ENCODE results near the gene JDP2.

JDP2 gene

GRCh38 chr14:75435473-75435872, 7.7 kb downstream of the JDP2 start:
- Histone ChIP-seq H3K4me3 (ENCODE audit: insufficient read depth, low read depth, low read length) (no peak overlapping the region), H3K27me3 (ENCODE audit: control insufficient read depth, insufficient read depth, low read length, poor library complexity, severe bottlenecking) (no peaks in the 10 kb centered on the region), H3K36me3 (ENCODE audit: control insufficient read depth, insufficient read depth, low read length) (no peaks in the 10 kb centered on the region), H3K9me3 (ENCODE audit: control insufficient read depth, low read length) (no peaks in the 10 kb centered on the region), H3K4me1 (ENCODE audit: control insufficient read depth, insufficient read depth, low read length) (peaks cover 5% of the 10 kb centered on the region), H3K27ac (ENCODE audit: insufficient read depth, low read depth, low read length, poor library complexity, severe bottlenecking) (no peak overlapping the region)
- WGBS, 2 experiments, result 87 to 89% methylated on average over 6 of the region's 6 CpGs

- no peaks in the 10 kb centered on the region for H3K36me3 ChIP-seq (ENCODE audit: control insufficient read depth, insufficient read depth, low read length)
These were observed 9.7 kb downstream of the JDP2 start for GRCh38 chr14:75437201-75438143.

GRCh38 chr14:75438486-75439080, 10.8 kb downstream of the JDP2 start:
- Histone ChIP-seq H3K27ac (ENCODE audit: insufficient read depth, low read depth, low read length, poor library complexity, severe bottlenecking) (no peak overlapping the region), H3K27me3 (ENCODE audit: control insufficient read depth, insufficient read depth, low read length, poor library complexity, severe bottlenecking) (no peaks in the 10 kb centered on the region), H3K4me3 (ENCODE audit: insufficient read depth, low read depth, low read length) (no peak overlapping the region), H3K9me3 (ENCODE audit: control insufficient read depth, low read length) (no peaks in the 10 kb centered on the region), H3K36me3 (ENCODE audit: control insufficient read depth, insufficient read depth, low read length) (no peaks in the 10 kb centered on the region), H3K4me1 (ENCODE audit: control insufficient read depth, insufficient read depth, low read length) (peaks cover 5% of the 10 kb centered on the region)
- 82% methylated on average over 16 of the region's 16 CpGs for WGBS, 2 experiments

More at GRCh38 chr14:75437201-75438143, 9.7 kb downstream of the JDP2 start:
- WGBS, 2 experiments, result 91 to 92% methylated on average over 14 of the region's 14 CpGs
- Histone ChIP-seq H3K9me3 (ENCODE audit: control insufficient read depth, low read length) (no peaks in the 10 kb centered on the region), H3K27ac (ENCODE audit: insufficient read depth, low read depth, low read length, poor library complexity, severe bottlenecking) (no peak overlapping the region), H3K4me1 (ENCODE audit: control insufficient read depth, insufficient read depth, low read length) (peaks cover 5% of the 10 kb centered on the region), H3K4me3 (ENCODE audit: insufficient read depth, low read depth, low read length) (no peak overlapping the region), H3K27me3 (ENCODE audit: control insufficient read depth, insufficient read depth, low read length, poor library complexity, severe bottlenecking) (no peaks in the 10 kb centered on the region)

GRCh38 chr14:75439989-75440388, 12.2 kb downstream of the JDP2 start:
- WGBS, 2 experiments, result 93 to 95% methylated on average over 13 of the region's 13 CpGs

GRCh38 chr14:75440733-75441477, 13.1 kb downstream of the JDP2 start:
- 78 to 81% methylated on average over 14 of the region's 14 CpGs for WGBS, 2 experiments
- H3K9me3 ChIP-seq (ENCODE audit: control insufficient read depth, low read length), result no peaks in the 10 kb centered on the region
- H3K27me3 ChIP-seq (ENCODE audit: control insufficient read depth, insufficient read depth, low read length, poor library complexity, severe bottlenecking), result no peaks in the 10 kb centered on the region
- H3K36me3 ChIP-seq (ENCODE audit: control insufficient read depth, insufficient read depth, low read length), result no peaks in the 10 kb centered on the region
- H3K4me1 ChIP-seq (ENCODE audit: control insufficient read depth, insufficient read depth, low read length), result peaks cover 5% of the 10 kb centered on the region
- H3K27ac ChIP-seq (ENCODE audit: insufficient read depth, low read depth, low read length, poor library complexity, severe bottlenecking), result no peak overlapping the region
- no peak overlapping the region for H3K4me3 ChIP-seq (ENCODE audit: insufficient read depth, low read depth, low read length)

More at GRCh38 chr14:75439989-75440388, 12.2 kb downstream of the JDP2 start:
- Histone ChIP-seq H3K4me3 (ENCODE audit: insufficient read depth, low read depth, low read length) (no peak overlapping the region), H3K4me1 (ENCODE audit: control insufficient read depth, insufficient read depth, low read length) (peaks cover 5% of the 10 kb centered on the region), H3K9me3 (ENCODE audit: control insufficient read depth, low read length) (no peaks in the 10 kb centered on the region), H3K27me3 (ENCODE audit: control insufficient read depth, insufficient read depth, low read length, poor library complexity, severe bottlenecking) (no peaks in the 10 kb centered on the region), H3K27ac (ENCODE audit: insufficient read depth, low read depth, low read length, poor library complexity, severe bottlenecking) (no peak overlapping the region), H3K36me3 (ENCODE audit: control insufficient read depth, insufficient read depth, low read length) (no peaks in the 10 kb centered on the region)

GRCh38 chr14:75441728-75442127, 13.9 kb downstream of the JDP2 start:
- Histone ChIP-seq H3K4me1 (ENCODE audit: control insufficient read depth, insufficient read depth, low read length) (peaks cover 5% of the 10 kb centered on the region), H3K27me3 (ENCODE audit: control insufficient read depth, insufficient read depth, low read length, poor library complexity, severe bottlenecking) (no peaks in the 10 kb centered on the region), H3K9me3 (ENCODE audit: control insufficient read depth, low read length) (no peaks in the 10 kb centered on the region), H3K4me3 (ENCODE audit: insufficient read depth, low read depth, low read length) (no peak overlapping the region), H3K36me3 (ENCODE audit: control insufficient read depth, insufficient read depth, low read length) (no peaks in the 10 kb centered on the region), H3K27ac (ENCODE audit: insufficient read depth, low read depth, low read length, poor library complexity, severe bottlenecking) (no peak overlapping the region)
- WGBS, 2 experiments, result 87 to 88% methylated on average over 6 of the region's 6 CpGs

GRCh38 chr14:75442166-75442565, 14.3 kb downstream of the JDP2 start:
- H3K27me3 ChIP-seq (ENCODE audit: control insufficient read depth, insufficient read depth, low read length, poor library complexity, severe bottlenecking), result no peaks in the 10 kb centered on the region
- H3K36me3 ChIP-seq (ENCODE audit: control insufficient read depth, insufficient read depth, low read length), result no peaks in the 10 kb centered on the region
- WGBS, 2 experiments, result 87 to 91% methylated on average over 4 of the region's 4 CpGs
- H3K4me1 ChIP-seq (ENCODE audit: control insufficient read depth, insufficient read depth, low read length), result peaks cover 5% of the 10 kb centered on the region
- no peak overlapping the region for H3K27ac ChIP-seq (ENCODE audit: insufficient read depth, low read depth, low read length, poor library complexity, severe bottlenecking)
- H3K9me3 ChIP-seq (ENCODE audit: control insufficient read depth, low read length), result no peaks in the 10 kb centered on the region
- H3K4me3 ChIP-seq (ENCODE audit: insufficient read depth, low read depth, low read length), result no peak overlapping the region

GRCh38 chr14:75442642-75443041, 14.8 kb downstream of the JDP2 start:
- Histone ChIP-seq H3K4me3 (ENCODE audit: insufficient read depth, low read depth, low read length) (no peak overlapping the region), H3K9me3 (ENCODE audit: control insufficient read depth, low read length) (no peaks in the 10 kb centered on the region), H3K36me3 (ENCODE audit: control insufficient read depth, insufficient read depth, low read length) (no peaks in the 10 kb centered on the region), H3K27me3 (ENCODE audit: control insufficient read depth, insufficient read depth, low read length, poor library complexity, severe bottlenecking) (no peaks in the 10 kb centered on the region), H3K27ac (ENCODE audit: insufficient read depth, low read depth, low read length, poor library complexity, severe bottlenecking) (no peak overlapping the region), H3K4me1 (ENCODE audit: control insufficient read depth, insufficient read depth, low read length) (peaks cover 5% of the 10 kb centered on the region)
- 82 to 85% methylated on average over 8 of the region's 8 CpGs for WGBS, 2 experiments

- H3K4me3 ChIP-seq (ENCODE audit: insufficient read depth, low read depth, low read length), result no peak overlapping the region
- no peak overlapping the region for H3K27ac ChIP-seq (ENCODE audit: insufficient read depth, low read depth, low read length, poor library complexity, severe bottlenecking)
- no peaks in the 10 kb centered on the region for H3K36me3 ChIP-seq (ENCODE audit: control insufficient read depth, insufficient read depth, low read length)
- 91 to 96% methylated on average over 6 to 7 of the region's 7 CpGs for WGBS, 2 experiments
- H3K27me3 ChIP-seq (ENCODE audit: control insufficient read depth, insufficient read depth, low read length, poor library complexity, severe bottlenecking), result no peaks in the 10 kb centered on the region
- H3K4me1 ChIP-seq (ENCODE audit: control insufficient read depth, insufficient read depth, low read length), result peaks cover 5% of the 10 kb centered on the region
- H3K9me3 ChIP-seq (ENCODE audit: control insufficient read depth, low read length), result no peaks in the 10 kb centered on the region
These were observed 15.6 kb downstream of the JDP2 start for GRCh38 chr14:75443203-75443969.
